IMR-90 (cell line): ENCODE data around the gene ZFP36.

ENCODE experiments used
- CHD1 ChIP-seq: IDR thresholded peaks from 2 replicates; pipeline ENCODE4 v1.6.1; 2012; ENCODE audit warnings: low read depth, low read length, improper control_type of control experiment
- POLR2A ChIP-seq: IDR thresholded peaks from 2 replicates; pipeline ENCODE4 v1.6.1; 2012; ENCODE audit warnings: mild to moderate bottlenecking, low read depth, low read length
- SMC3 ChIP-seq: fragments of 150-350 bp; IDR thresholded peaks from 2 replicates; pipeline ENCODE4 v1.6.1; 2016; ENCODE audit warnings: low read depth, mild to moderate bottlenecking, antibody characterized with exemption, low read length, moderate library complexity
- TF ChIP-seq, protein P1 (sequence below): conservative IDR thresholded peaks from 2 replicates; pipeline ENCODE4 v1.5.1; 2012; ENCODE audit warnings: mild to moderate bottlenecking, low read depth, low read length, improper control_type of control experiment

DNA sequence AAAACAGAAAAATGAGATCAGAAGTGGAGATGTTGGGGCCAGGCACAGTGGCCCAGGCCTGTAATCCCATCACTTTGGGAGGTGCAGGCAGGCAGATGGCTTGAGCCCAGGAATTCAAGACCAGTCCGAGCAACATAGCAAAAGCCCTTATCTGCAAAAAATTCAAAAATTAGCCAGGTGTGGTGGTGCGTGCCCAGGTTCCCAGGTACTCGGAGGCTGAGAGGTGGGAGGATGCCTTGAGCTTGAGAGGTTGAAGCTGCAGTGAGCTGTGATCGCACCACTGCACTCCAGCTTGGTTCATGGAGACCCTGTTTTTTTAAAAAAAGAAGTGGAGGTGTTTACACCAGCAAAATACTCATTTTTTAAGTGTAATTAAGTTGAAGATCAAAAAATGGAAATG is 6.6 kb upstream of the ZFP36 start:
- TF ChIP-seq, protein P1, sequence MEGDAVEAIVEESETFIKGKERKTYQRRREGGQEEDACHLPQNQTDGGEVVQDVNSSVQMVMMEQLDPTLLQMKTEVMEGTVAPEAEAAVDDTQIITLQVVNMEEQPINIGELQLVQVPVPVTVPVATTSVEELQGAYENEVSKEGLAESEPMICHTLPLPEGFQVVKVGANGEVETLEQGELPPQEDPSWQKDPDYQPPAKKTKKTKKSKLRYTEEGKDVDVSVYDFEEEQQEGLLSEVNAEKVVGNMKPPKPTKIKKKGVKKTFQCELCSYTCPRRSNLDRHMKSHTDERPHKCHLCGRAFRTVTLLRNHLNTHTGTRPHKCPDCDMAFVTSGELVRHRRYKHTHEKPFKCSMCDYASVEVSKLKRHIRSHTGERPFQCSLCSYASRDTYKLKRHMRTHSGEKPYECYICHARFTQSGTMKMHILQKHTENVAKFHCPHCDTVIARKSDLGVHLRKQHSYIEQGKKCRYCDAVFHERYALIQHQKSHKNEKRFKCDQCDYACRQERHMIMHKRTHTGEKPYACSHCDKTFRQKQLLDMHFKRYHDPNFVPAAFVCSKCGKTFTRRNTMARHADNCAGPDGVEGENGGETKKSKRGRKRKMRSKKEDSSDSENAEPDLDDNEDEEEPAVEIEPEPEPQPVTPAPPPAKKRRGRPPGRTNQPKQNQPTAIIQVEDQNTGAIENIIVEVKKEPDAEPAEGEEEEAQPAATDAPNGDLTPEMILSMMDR, result no peak
- TF ChIP-seq SMC3 (no peak), POLR2A (no peak), CHD1 (no peak)
